AG04450 (cell line): Measurements from ENCODE around the gene COL6A3. TPM values are rescaled to one million over a fixed set of nuclear protein-coding genes. Genes with fewer than 3 reads are reported as not detected.

Experiments
- CTCF ChIA-PET: fragments of 300-600, 350-600 bp; formaldehyde crosslinking; extraction: SDS; loops from one replicate; lab custom pipeline; 2022; ENCODE audit warnings: antibody characterized with exemption, inconsistent platforms; lab: Charles Lee
- POLR2A ChIA-PET: fragments of 350-600 bp; formaldehyde crosslinking; extraction: SDS; loops from one replicate; lab custom pipeline; 2021; ENCODE audit warnings: antibody characterized with exemption, inconsistent platforms; lab: Yijun Ruan, JAX
- DNase-seq: peaks from one replicate; pipeline ENCODE4 v3.0.0-alpha.2; 2011; ENCODE audit warnings: low read depth, low spot score
- H3K27ac ChIP-seq: one replicate; pipeline ENCODE4 v1.5.1; 2012; ENCODE audit warnings: low read depth, low read length, control low read depth
- H3K27me3 ChIP-seq: one replicate; pipeline ENCODE4 v1.6.0; 2012; ENCODE audit warnings: low read length; ENCODE audit not compliant: control insufficient read depth, insufficient read depth
- H3K4me3 ChIP-seq: 2 replicates; pipeline ENCODE4 v1.5.1; 2011; ENCODE audit warnings: mild to moderate bottlenecking, low read depth, low read length, control low read depth
- H3K9me3 ChIP-seq: 2 replicates; pipeline ENCODE4 v1.5.1; 2012; ENCODE audit warnings: low read length; ENCODE audit not compliant: control insufficient read depth, insufficient read depth
- CTCF ChIP-seq: IDR thresholded peaks from 2 replicates; pipeline ENCODE4 v1.5.1; 2011; ENCODE audit warnings: low read depth, low read length, control low read depth, inconsistent platforms
- polyA plus RNA-seq: library from polyadenylated mRNA; depleted of rRNA; stranded (reverse); fragments of >200 nt; gene quantifications from 2 replicates; pipeline ENCODE4 v1.2.3, GENCODE V29; 2011

Gene COL6A3
- polyA plus RNA-seq, 1 experiment: 1,384 TPM

GRCh38 chr2:237430861-237431260, 16.9 kb upstream of the COL6A3 start:
- TF ChIP-seq CTCF: no peak
- no peak overlapping the region for H3K4me3 ChIP-seq
- no peaks in the 10 kb centered on the region for H3K9me3 ChIP-seq
- DNase-seq: no peak
- ChIA-PET POLR2A (interaction anchor here (1.3 kb wide), 2 partner anchors 9 to 26 kb away, joined by 3 to 4 read pairs; no protein-coding TSS in a partner anchor), CTCF (interaction anchor here (1.6 to 6.1 kb wide), 3 partner anchors 9 to 45 kb away, joined by 5 to 83 read pairs (median 8); partner anchors contain the start of gene COL6A3)
- H3K27ac ChIP-seq: no peak overlapping the region
- H3K27me3 ChIP-seq: no peaks in the 10 kb centered on the region

GRCh38 chr2:237429753-237430152, 15.8 kb upstream of the COL6A3 start:
- DNase-seq: no peak
- POLR2A ChIA-PET: interaction anchor here (1.3 kb wide), 1 partner anchor 8 kb away, joined by 3 read pairs; no protein-coding TSS in a partner anchor
- CTCF ChIA-PET: interaction anchor here (0.9 to 6.1 kb wide), 5 partner anchors 8 to 83 kb away, joined by 3 to 83 read pairs (median 5); partner anchors contain the start of gene COL6A3
- no peaks in the 10 kb centered on the region for H3K9me3 ChIP-seq
- no peaks in the 10 kb centered on the region for H3K27me3 ChIP-seq
- TF ChIP-seq CTCF: no peak
- no peak overlapping the region for H3K4me3 ChIP-seq
- H3K27ac ChIP-seq: no peak overlapping the region

- Histone ChIP-seq H3K27ac (no peak overlapping the region), H3K9me3 (no peaks in the 10 kb centered on the region), H3K4me3 (no peak overlapping the region), H3K27me3 (no peaks in the 10 kb centered on the region)
- ChIA-PET CTCF (interaction anchor here (1.5 kb wide), 1 partner anchor 47 kb away, joined by 6 read pairs; no protein-coding TSS in a partner anchor), POLR2A (no interaction called here)
- no peak for TF ChIP-seq CTCF
- no peak for DNase-seq
Observed at GRCh38 chr2:237427769-237428506, 14.0 kb upstream of the COL6A3 start.

- no peak for TF ChIP-seq CTCF
- ChIA-PET CTCF (interaction anchor here (0.6 to 1.6 kb wide), 6 partner anchors 12 to 305 kb away, joined by 3 to 6 read pairs (median 4); partner anchors contain the start of gene COL6A3), POLR2A (interaction anchor here (0.6 to 1.1 kb wide), 2 partner anchors 13 to 261 kb away, joined by 4 to 5 read pairs; partner anchors contain the start of gene COL6A3)
- DNase-seq: no peak
- H3K27me3 ChIP-seq: no peaks in the 10 kb centered on the region
- no peak overlapping the region for H3K4me3 ChIP-seq
- H3K9me3 ChIP-seq: no peaks in the 10 kb centered on the region
- no peak overlapping the region for H3K27ac ChIP-seq
Observed at GRCh38 chr2:237426517-237426916, 12.6 kb upstream of the COL6A3 start.

GRCh38 chr2:237425320-237425719, 11.4 kb upstream of the COL6A3 start:
- H3K27me3 ChIP-seq: no peaks in the 10 kb centered on the region
- no peak overlapping the region for H3K4me3 ChIP-seq
- H3K9me3 ChIP-seq: no peaks in the 10 kb centered on the region
- POLR2A ChIA-PET: interaction anchor here (0.9 kb wide), 1 partner anchor 41 kb away, joined by 3 read pairs; no protein-coding TSS in a partner anchor
- no peak for DNase-seq
- TF ChIP-seq CTCF: no peak
- CTCF ChIA-PET: interaction anchor here (1.2 to 4.8 kb wide), 3 partner anchors 11 to 51 kb away, joined by 3 to 75 read pairs (median 3); partner anchors contain the start of gene COL6A3
- H3K27ac ChIP-seq: no peak overlapping the region
